ENCODE results near the gene F2RL3.

GRCh38 chr19:16912780-16913179, 24.0 kb downstream of the F2RL3 start:
- TF ChIP-seq CTCF (IDR thresholded peaks at IDR 0.05; ENCODE audit: poor library complexity, severe bottlenecking) (no peak), POLR2AphosphoS5 (IDR thresholded peaks at IDR 0.05) (no peak), RAD21 (conservative IDR thresholded peaks at IDR 0.05) (no peak), EZH2 (IDR thresholded peaks at IDR 0.05; ENCODE audit: borderline replicate concordance, insufficient read depth, low read length, poor library complexity, severe bottlenecking) (no peak), MXI1 (conservative IDR thresholded peaks at IDR 0.05; ENCODE audit: poor library complexity, severe bottlenecking) (no peak), EP300 (conservative IDR thresholded peaks at IDR 0.05; ENCODE audit: poor library complexity, severe bottlenecking) (no peak), TAF1 (IDR thresholded peaks at IDR 0.05; ENCODE audit: low read depth) (no peak)
